GM10266 (cell line): ENCODE results near the gene ARMC9.
A peak's percentile ranks its signal among the peaks of the same experiment; 100 is the strongest.

Experiments used
- DNase-seq: peaks from one replicate; pipeline ENCODE4 v3.0.0; 2012; ENCODE audit errors: extremely low spot score
- CTCF ChIP-seq: IDR thresholded peaks from 2 replicates; pipeline ENCODE4 v1.5.1; 2012; ENCODE audit warnings: mild to moderate bottlenecking, low read depth; ENCODE audit not compliant: control insufficient read depth, insufficient read depth; ENCODE audit errors: missing control alignments

The ARMC9 gene

GRCh38 chr2:231318436-231318835, 120.0 kb downstream of the ARMC9 start:
- no peak for DNase-seq
- TF ChIP-seq CTCF, result no peak

GRCh38 chr2:231318954-231319353, 120.5 kb downstream of the ARMC9 start:
- DNase-seq, result no peak
- TF ChIP-seq CTCF, result no peak

- no peak for TF ChIP-seq CTCF
- no peak for DNase-seq
These were observed 121.4 kb downstream of the ARMC9 start for GRCh38 chr2:231319867-231320266.

GRCh38 chr2:231321021-231321420, 122.6 kb downstream of the ARMC9 start:
- no peak for DNase-seq
- no peak for TF ChIP-seq CTCF

GRCh38 chr2:231321556-231322334, 123.3 kb downstream of the ARMC9 start:
- DNase-seq, result peak; percentile 38
- TF ChIP-seq CTCF, result no peak

- no peak for TF ChIP-seq CTCF
These were observed 124.9 kb downstream of the ARMC9 start for GRCh38 chr2:231323316-231323715.

GRCh38 chr2:231325826-231326225, 127.4 kb downstream of the ARMC9 start:
- DNase-seq, result no peak
- no peak for TF ChIP-seq CTCF

More at GRCh38 chr2:231323316-231323715, 124.9 kb downstream of the ARMC9 start:
- DNase-seq, result no peak
